Measurements from ENCODE around the gene DAP.

GRCh38 chr5:10728679-10729078 lies 32.4 kb downstream of the DAP start:
- TF ChIP-seq EP300 (IDR thresholded peaks at IDR 0.05), result no peak
- no peak for TF ChIP-seq POLR2A (IDR thresholded peaks at IDR 0.05; ENCODE audit: low read depth)
- no peak for TF ChIP-seq CTCF (IDR thresholded peaks at IDR 0.05)
- TF ChIP-seq POLR2AphosphoS5 (IDR thresholded peaks at IDR 0.05), result no peak

Data from esophagus muscularis mucosa (tissue), 4 donors.